HG03354 (cell line): ENCODE results near the gene ADGRA1.

Source experiments
- ATAC-seq: cut with Tn5 transposase; IDR thresholded peaks from one replicate; pipeline ENCODE4 v1.9.1; 2021; ENCODE audit warnings: mild to moderate bottlenecking; ENCODE audit not compliant: unreplicated experiment, poor library complexity, severe bottlenecking

The ADGRA1 gene

DNA sequence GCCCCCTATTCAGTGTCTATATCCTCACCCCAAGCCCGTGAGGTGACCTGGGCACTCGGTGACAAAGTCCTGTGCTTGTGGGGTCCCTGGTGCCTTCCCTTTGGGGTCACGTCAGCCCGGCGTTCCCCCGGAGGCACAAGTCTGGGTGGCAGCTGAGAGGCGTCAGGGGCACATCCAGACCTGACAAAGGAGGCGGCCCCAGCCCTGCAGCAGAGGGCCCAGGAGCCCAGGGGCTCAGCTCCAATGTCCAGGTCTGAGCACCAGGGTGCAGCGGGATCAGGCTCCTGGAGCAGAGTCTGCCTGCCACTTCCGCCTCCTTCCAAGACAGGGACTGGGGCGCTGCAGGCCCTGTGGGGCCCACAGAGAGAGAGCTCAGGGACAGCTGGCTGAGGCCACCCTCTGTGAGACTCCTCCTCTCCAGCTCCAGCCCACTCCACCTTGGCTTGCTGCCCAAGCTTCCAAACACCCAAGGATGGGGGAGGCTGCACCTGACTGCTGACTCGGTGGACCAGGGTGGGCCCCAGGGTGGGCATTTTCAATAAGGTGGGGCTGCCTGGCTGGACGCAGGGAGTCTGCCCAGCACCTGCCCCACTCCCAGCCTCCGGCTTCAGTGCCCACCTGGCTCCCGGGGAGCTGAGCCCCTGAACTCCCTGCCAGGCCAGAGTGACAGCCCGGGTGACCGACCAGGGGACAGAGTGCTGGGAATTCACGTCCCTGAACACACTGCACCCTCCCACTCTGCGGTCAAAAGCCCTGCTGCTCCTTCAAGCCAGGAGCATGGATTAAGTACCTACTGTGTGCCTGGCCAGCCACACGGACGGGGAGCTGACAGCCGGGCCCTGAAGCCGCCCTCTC is 71.3 kb downstream of the ADGRA1 start:
- ATAC-seq, result no peak

DNA sequence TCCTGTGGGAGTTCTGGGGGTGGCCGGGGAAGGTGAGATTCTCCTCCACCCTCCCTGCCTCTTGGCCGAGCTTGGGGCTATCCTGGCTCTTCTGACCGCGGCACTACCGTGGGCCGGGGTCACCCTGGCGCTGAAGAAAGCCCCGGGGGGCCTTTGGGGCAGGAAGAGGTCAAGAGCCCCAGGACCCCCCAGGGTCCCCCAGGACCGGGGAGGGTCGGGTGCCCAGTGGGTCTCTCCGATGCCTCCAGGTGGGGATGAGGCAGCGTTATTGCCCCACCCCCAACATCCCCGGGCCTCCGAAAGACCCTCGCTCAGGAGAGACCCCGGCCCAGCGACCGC is 71.9 kb downstream of the ADGRA1 start:
- no peak for ATAC-seq

DNA sequence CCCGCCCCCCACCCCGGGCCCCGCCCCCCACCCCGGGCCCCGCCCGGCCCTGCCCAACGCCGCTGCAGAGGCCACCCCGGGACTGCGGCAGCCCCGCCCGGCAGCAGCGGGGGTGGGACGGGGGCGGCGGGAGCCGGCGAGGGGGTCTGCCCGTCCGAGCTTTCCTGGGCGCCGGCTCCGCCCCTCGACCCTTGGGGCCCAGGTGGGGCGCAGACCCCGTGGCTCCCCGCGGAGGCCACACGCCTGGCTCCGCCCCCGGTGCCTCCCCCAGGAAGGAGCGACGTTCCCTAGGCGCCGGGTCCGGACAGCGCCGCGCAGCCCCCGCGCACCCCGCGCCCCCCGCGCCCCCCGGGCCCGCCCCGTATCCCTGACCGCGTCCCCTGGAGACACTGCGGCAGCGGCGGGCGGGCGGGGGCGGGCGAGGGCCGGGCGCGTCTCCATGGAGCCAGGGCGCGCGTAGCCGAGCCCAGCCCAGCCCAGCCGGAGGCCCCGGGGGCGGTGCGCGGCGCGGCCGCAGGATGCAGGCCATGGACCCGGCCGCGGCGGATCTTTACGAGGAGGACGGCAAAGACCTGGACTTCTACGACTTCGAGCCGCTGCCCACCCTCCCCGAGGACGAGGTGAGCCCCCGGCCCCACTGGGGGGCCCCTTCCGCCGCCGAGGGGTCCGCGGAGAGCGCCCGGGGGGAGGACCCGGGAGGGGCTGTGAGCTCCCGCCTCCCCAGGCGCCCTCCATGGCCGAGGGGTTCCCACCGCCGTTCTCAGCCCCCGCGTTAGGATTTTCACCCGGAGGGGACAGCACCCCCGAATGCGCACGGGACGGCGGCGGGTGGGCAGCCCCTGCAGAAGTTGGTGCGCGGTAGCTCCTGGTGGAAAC is 72.5 kb downstream of the ADGRA1 start, which contains the start of gene KNDC1:
Gene KNDC1, plus strand, starts transcription at position 270 of the 876 bp plus-strand sequence. Its CDS starts 249 bp downstream, at position 519.
- ATAC-seq, result no peak

DNA sequence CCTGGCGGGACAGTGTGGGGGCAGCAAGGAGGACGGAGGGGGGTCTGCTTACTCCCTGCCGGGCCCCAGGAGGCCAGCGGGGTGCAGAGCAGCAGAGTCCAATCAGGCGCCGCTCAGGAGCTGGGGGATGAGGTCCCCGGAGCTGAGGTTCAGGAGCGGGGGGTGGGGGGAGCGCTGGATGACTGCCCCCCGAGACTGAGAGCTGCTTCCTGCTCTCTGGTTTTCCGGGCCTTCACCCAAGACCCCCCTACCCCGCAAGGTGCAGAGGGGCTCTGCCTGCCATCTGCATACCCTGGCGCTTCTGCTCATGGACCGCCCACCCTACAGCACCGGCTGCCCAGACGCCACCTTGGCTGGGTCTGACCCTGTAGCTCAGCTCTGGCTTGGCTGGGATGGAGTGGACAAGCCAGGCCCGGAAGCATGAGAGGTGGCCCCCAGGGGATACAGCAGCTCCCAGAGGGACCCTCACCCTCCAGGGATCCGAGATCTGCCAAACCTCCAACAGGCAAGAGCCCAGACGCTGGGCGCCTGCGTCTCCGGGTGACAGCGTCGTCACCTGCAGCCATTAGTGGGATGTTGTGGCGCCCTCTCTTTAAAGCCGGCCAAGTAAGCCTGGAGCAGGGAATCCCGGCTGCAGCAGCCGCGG is 73.2 kb downstream of the ADGRA1 start:
- no peak for ATAC-seq

DNA sequence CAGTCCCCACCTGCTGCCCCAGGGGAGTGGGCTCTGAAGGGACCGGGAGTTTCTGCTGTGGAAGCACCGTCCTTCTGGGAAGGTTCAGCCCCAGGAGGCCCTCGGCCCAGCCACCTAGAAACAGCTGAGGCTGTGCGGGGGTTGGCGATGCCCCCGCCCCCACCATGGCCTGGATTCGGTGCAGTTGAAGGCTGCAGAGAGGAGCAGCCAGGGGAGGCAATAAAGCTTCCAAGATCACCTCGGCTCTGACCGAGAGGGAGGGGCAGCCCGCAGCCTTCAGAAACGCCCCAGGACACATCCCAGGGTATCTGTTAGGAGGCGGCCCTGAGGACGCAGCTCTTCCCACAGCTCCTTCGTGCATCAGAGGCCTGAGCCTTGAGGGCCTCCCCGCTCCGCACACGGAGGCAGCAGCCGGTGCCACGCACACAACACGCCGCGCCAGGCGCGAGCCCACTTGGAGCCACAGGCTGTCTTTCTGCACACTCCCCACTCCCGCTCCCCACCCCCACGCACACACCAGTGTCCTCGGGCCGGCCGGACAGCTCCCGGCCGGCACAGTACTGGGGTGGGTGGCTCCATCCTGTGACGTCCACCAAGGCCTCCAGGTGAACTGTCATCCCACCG is 73.9 kb downstream of the ADGRA1 start:
- no peak for ATAC-seq

DNA sequence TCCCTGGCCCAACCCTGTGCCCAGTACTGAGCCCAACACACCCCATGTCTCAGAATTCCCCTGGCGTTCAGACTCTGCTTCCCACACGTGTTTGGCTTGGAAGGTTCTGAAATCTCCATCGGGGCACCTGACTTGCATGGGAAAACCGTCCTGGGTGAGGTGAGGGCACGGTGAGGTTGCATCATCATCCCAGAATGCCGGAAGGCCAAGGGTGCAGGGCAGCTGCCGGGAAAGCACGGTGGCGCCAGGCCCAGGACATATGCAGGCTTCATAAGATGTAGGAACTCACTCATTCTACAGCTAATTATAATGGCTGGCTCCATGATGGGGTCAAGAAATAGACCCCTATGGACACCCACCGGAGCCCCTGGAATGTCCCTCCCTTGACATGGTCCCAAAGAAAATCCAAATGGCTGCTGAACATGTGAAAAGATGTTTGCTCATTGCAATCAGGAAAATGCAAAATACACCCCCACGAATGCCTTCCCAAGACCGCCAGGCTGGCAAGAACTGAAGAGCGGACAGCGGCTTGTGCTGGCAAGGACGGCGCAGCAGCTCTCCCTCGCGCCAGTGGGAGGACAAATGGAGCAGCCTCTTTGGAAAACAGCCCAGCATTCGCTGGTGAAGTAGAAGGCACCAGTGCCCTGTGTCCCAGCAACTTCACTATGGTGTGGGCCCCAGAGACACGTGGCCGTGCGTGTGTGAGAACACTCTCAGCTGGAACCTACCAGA is 74.6 kb downstream of the ADGRA1 start:
- ATAC-seq, result no peak

DNA sequence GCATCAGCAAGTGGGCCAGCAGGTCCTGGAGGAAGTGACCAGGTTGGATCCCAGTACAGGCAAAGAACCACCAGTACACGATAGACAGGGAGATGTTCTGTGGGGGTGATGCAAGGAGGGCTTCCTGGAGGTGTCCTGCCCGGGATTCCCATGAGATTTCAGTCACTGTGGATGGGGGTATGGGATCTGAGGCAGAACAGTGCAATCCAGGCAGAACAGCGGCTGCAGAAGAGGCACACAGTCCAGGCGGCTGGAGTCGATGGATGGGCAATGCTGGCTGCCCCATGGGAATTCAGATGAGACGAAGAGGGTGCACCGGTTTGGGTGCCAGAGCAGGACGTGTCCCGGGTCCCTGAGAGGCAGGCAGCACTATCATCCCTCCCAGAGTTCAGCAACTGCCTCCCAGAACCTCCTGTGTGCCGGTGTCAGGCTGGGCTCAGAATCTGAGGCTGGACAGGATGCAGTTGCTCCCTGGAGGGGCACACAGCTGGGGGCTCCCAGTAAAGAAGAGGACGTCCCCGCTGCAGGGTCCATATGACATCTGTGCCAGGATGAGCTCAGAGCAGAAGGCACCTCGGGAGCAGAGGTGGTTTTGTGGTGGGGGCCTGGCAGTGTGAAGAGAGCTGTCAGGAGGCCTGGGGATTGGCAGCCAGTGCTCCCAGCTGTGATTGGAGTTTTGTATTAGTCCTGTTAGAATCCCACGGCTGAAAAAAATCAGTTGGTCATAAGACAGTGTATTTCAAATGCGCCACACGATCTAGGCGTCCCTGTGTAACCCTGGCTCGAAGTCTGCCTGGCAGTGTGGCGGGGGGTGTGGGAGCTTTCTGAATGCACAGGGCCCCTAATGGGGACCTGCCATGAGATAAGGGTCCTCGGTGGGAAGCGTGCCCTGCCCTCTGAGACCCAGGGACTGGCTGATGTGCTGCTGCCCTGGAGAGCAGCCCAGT is 75.5 kb downstream of the ADGRA1 start:
- ATAC-seq, result no peak

DNA sequence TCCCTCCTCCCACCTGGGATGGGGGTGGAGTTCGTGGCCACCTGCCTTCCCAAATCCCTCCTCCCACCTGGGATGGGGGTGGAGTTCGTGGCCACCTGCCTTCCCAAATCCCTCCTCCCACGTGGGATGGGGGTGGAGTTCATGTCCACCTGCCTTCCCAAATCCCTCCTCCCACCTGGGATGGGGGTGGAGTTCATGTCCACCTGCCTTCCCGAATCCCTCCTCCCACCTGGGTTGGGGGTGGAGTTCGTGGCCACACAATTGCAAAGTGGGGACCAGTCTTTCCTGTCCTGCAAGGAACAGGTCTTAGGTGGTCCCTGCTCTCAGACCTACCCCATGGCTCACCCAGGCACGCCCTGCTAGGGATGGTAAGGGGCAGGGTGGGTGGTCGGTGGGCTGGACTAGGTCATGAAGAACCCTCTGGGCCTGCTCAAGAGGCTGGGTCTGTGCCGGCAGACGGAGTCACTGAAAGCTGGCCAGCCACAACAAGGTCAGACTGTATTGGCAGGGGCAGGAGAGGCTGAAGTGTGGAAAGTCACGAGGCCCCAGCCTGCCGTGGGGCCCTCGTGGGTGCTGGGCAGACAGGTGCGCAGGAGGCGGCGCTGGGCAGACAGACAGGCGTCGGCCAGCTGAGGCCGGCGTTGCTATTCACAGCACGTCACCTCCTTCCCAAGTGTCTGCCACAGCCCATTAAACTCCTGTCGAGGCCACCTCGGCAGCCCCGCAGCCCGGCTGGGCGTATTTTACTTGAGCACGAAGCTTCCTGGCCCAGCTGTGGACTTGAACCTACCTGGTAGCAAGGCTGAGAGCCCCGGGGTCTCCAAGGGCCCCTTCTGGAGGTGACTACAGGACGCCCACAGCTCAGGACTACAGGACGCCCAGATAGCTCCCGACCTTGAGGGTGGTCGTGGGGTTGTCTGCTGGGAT is 76.4 kb downstream of the ADGRA1 start:
- no peak for ATAC-seq

DNA sequence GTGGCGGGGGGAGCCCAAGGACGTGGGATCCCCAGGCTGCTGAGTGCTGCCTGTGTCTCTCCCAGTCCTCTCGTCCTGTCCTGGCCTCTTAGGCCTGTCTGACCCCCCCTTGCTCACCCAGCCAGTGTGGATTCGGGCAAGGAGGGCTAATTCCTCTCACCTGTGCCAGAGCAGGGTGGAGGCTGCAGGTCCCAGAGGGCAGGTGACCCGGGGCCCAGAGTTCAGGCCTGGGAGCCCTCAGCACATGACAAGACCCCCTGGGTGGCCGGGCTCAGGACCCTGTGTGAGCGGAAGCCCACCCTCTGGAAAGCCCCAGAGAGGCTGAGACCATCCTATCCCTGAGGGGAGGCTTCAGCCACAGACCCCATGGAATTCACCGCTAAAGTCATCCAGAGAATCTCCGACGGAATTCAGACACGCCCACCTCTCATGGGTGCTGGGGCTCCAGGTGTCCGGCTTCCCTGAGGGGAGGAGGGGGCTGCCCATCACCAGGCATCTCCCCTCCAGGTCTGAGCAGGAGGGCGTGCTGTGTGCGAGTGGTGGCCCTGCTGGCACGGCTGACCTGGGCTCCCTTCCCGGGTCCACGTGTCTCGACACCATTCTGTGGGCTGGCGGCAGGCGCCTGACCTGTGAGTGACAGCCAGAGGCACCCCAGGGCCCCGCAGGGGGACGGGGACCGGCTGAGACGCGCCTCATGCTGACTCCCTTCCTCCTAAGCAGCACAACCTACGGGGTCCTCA is 77.3 kb downstream of the ADGRA1 start:
- no peak for ATAC-seq

DNA sequence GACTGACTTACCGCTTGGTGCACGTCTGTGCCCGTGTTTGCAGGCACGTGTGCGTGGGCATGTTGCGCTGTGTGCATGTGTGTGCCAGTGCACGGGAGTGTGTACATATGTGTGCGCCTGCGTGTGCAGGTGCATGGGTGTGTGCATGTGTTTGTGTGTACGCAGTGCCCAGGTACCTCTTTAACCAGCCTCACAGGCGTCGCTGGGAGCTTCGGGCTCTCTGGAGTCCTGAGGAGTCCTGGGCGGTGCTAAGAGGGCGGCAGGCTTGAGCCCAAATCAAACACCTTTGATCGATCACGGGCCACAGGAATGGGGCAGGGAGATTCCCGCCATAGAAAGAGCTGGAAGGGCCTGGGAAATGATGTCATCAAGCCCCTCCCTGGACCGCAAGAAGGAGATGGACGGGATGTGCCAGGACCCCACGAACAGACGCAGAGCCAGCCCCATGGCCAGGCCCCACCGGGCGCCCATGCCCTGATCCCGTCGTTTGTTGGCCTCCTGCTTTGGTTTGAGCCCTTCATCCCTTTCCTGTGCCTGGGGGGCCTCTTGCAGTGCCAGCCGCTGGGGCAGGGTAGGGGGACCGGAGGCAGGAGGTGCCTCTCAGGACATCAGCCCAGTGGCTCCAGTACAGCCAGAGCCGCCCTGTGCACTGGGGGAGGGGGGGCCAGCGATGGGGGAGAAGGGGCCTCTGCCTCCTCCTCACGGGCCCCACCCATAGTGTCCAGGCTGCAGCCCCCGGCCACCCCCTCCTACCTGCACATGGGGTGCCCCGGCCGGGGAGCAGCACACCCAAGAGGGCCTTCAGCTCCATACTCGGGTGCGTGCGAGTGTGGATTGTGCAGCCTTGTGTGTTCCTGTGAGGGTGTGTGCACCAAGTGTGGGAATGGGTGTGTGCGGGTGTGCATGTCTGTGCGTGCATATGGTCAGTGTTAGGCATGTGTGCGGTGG is 78.1 kb downstream of the ADGRA1 start:
- ATAC-seq, result no peak

DNA sequence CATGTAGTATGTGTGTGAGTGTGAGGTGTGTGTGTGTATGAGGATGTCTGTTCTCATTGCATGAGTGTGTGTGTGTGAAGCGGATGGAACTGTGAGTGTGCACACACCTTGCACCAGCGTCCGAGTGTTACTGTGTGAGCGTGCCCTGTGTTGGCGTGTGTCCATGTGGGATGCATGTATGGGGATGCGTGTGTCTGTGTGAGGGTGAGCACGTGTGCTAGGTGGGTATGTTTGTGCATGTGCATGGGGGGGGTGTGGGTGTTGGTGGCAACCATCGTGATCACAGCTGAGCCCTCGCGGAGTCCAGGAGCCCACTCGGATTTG is 78.7 kb downstream of the ADGRA1 start:
- no peak for ATAC-seq

DNA sequence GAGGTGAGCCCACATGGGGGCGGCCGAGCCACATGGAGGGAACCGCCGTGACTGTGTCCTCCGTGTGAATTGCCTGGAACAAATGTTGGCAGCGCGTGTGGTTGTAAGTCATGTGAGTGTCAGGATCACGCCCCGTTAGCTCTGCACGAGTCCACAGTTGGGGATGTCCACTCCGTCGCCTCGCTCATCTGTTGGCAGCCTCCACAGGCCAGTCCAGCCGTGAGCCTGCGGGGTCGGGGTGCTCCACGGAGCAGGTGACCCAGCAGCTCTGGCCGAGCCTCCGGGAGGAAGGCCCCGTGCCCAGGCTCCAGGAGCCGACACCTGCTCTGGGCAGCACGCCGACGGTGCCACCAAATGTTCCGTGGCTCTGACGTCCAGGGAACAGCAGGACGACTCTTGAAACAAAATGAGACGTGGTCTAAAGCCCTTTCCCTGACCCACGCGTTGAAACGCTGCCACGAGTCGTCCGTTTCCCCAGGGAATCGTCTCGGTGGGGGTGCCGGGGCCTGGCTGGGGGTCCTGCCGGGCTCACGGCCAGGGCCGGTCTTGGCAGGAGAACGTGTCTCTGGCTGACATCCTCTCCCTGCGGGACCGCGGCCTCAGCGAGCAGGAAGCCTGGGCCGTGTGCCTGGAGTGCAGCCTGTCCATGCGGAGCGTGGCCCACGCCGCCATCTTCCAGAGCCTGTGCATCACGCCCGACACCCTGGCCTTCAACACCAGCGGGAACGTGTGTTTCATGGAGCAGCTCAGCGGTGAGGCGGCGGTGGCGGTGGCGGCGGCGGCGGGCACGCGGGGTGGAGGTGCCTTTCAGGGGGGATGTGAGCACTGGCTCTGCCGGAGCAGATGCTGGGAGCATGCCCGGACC is 79.3 kb downstream of the ADGRA1 start:
- no peak for ATAC-seq

DNA sequence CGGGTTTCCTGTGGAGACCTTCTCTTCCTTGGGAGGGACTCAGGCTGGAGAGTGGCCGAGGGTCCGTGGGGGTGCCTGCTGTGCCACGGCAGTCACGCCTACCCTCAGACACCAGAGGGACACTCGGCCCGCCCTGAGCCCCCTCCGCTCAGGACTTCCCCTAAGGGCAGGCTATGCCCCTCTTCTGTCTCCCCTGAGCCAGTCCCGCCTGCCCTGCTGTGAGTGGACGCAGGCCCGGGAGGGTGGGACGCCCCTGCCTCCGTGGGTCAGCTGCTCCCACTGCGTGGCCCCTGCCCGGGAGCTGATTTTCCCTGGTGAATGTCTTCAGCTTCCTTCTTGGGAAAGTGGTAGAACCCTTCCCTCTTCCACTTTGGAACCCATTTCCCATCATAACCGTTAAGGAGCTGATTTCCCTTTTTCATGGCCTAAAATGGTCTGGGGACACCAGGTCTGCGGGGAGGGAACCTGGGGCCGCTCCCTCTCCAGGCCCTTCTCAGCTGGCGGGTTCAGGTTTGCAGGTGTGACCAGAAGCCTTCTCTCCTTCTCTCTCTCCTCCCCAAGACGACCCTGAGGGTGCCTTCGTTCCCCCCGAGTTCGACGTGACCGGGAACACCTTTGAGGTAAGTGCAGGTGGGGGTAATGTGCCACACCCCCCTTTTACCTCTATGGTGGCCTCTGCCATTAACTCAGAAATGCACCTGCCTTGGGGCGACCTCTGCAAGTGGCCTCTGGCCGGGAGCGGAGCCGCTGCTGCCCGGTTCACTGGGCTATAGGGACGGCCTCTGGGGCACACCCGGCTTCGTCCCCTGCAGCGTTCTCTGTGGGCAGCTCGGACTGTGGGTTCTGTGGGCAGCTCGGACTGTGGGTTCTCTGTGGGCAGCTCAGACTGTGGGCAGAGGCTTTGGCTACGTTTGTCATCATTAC is 80.2 kb downstream of the ADGRA1 start:
- ATAC-seq, result no peak

DNA sequence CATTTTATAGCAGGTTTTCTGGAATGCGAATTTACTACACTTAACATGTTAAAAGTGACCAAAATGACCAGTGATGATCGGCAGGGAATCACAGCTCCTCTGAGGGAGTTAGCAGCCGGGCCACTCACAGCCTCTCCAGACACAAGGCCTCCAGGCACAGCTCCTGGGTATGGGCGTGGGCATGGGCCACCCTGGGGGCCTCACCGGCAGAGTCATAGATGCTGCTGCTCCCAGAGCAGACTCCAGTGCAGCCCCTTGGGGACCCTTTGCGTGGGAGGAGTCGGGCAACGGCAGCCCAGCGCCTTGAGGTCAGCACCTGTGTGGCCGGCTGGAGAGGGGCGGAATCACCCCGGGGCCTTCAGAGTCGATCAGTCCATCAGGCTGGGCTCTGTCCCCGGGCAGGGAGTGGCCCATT is 80.9 kb downstream of the ADGRA1 start:
- no peak for ATAC-seq
